Measurements from ENCODE around the gene CHMP1A. TPM values are rescaled to one million over a fixed set of nuclear protein-coding genes. Genes with fewer than 3 reads are reported as not detected.
"Not testable (repeated sequence)": the region's sequence is repeated elsewhere in the genome, so short reads cannot be mapped to it uniquely, and the experiment has no call there.

The CHMP1A gene
- total RNA-seq, 1 donor, result 114 TPM

- DNase-seq (ENCODE audit: low read depth), result no peak
- H3K4me3 ChIP-seq (ENCODE audit: low read depth, low read length), result no peak overlapping the region
- TF ChIP-seq CTCF (IDR thresholded peaks at IDR 0.05; ENCODE audit: insufficient read depth, low read depth, low read length), result no peak
Measured at GRCh38 chr16:89643769-89644300, 13.7 kb downstream of the CHMP1A start.

- no peak overlapping the region for H3K4me3 ChIP-seq (ENCODE audit: low read depth, low read length)
- no peak for DNase-seq (ENCODE audit: low read depth)
- no peak for TF ChIP-seq CTCF (IDR thresholded peaks at IDR 0.05; ENCODE audit: insufficient read depth, low read depth, low read length)
Measured at GRCh38 chr16:89642574-89642973, 14.9 kb downstream of the CHMP1A start.

- no peak for DNase-seq (ENCODE audit: low read depth)
- H3K4me3 ChIP-seq (ENCODE audit: low read depth, low read length), result no peak overlapping the region
- TF ChIP-seq CTCF (IDR thresholded peaks at IDR 0.05; ENCODE audit: insufficient read depth, low read depth, low read length), result no peak
Measured at GRCh38 chr16:89641458-89642119, 15.9 kb downstream of the CHMP1A start.

GRCh38 chr16:89639385-89639784 lies 18.1 kb downstream of the CHMP1A start:
- TF ChIP-seq CTCF (IDR thresholded peaks at IDR 0.05; ENCODE audit: insufficient read depth, low read depth, low read length), result no peak
- DNase-seq (ENCODE audit: low read depth), result no peak
- no peak overlapping the region for H3K4me3 ChIP-seq (ENCODE audit: low read depth, low read length)

- no peak for TF ChIP-seq CTCF (IDR thresholded peaks at IDR 0.05; ENCODE audit: insufficient read depth, low read depth, low read length)
Measured at GRCh38 chr16:89638455-89638854, 19.1 kb downstream of the CHMP1A start.

GRCh38 chr16:89637379-89637778 lies 20.1 kb downstream of the CHMP1A start:
- DNase-seq (ENCODE audit: low read depth), result no peak
- no peak for TF ChIP-seq CTCF (IDR thresholded peaks at IDR 0.05; ENCODE audit: insufficient read depth, low read depth, low read length)
- no peak overlapping the region for H3K4me3 ChIP-seq (ENCODE audit: low read depth, low read length)

More at GRCh38 chr16:89638455-89638854, 19.1 kb downstream of the CHMP1A start:
- DNase-seq (ENCODE audit: low read depth), result no peak
- no peak overlapping the region for H3K4me3 ChIP-seq (ENCODE audit: low read depth, low read length)

- no peak for DNase-seq (ENCODE audit: low read depth)
- H3K4me3 ChIP-seq (ENCODE audit: low read depth, low read length), result no peak overlapping the region
- no peak for TF ChIP-seq CTCF (IDR thresholded peaks at IDR 0.05; ENCODE audit: insufficient read depth, low read depth, low read length)
Measured at GRCh38 chr16:89636663-89637062, 20.8 kb downstream of the CHMP1A start.

- H3K4me3 ChIP-seq (ENCODE audit: low read depth, low read length); DNase-seq (ENCODE audit: low read depth): not testable (repeated sequence)
Measured at GRCh38 chr16:89634463-89635385, 22.8 kb downstream of the CHMP1A start.
